H9 (cell line): ENCODE results near the gene ELAVL4. TPM values are rescaled to one million over a fixed set of nuclear protein-coding genes. Genes with fewer than 3 reads are reported as not detected.

Experiments
- DNase-seq: peaks from one replicate; pipeline ENCODE4 v3.0.0-alpha.2; 2017
- H2AFZ ChIP-seq: one replicate; pipeline ENCODE4 v1.6.1; 2013; ENCODE audit warnings: mild to moderate bottlenecking, low read length, control low read depth, moderate library complexity
- H2AK5ac ChIP-seq: 2 replicates; pipeline ENCODE4 v1.6.1; 2013; ENCODE audit warnings: low read length, control low read depth, mixed read lengths; ENCODE audit not compliant: insufficient read length
- H2BK120ac ChIP-seq: one replicate; pipeline ENCODE4 v1.6.1; 2013; ENCODE audit warnings: low read depth, mild to moderate bottlenecking, low read length, control low read depth, inconsistent platforms; ENCODE audit not compliant: poor library complexity, severe bottlenecking
- H2BK12ac ChIP-seq: 2 replicates; pipeline ENCODE4 v1.6.1; 2013; ENCODE audit warnings: low read length, control low read depth, mixed read lengths, low read depth; ENCODE audit not compliant: insufficient read length
- H2BK15ac ChIP-seq: 2 replicates; pipeline ENCODE4 v1.6.1; 2013; ENCODE audit warnings: low read depth, low read length, control low read depth
- H2BK20ac ChIP-seq: one replicate; pipeline ENCODE4 v1.6.1; 2013; ENCODE audit warnings: low read depth, mild to moderate bottlenecking, low read length, control low read depth, inconsistent platforms; ENCODE audit not compliant: poor library complexity, severe bottlenecking
- H2BK5ac ChIP-seq: 2 replicates; pipeline ENCODE4 v1.6.1; 2013; ENCODE audit warnings: low read length, control low read depth, mixed read lengths; ENCODE audit not compliant: insufficient read length
- H3K14ac ChIP-seq: 2 replicates; pipeline ENCODE4 v1.6.1; 2013; ENCODE audit warnings: low read length, control low read depth; ENCODE audit not compliant: insufficient read depth
- H3K18ac ChIP-seq: 2 replicates; pipeline ENCODE4 v1.6.1; 2013; ENCODE audit warnings: low read depth, mild to moderate bottlenecking, mixed read lengths, low read length, control low read depth; ENCODE audit not compliant: insufficient read length
- H3K23ac ChIP-seq: 2 replicates; pipeline ENCODE4 v1.6.1; 2013; ENCODE audit warnings: low read length, control low read depth, mixed read lengths, low read depth; ENCODE audit not compliant: insufficient read length
- H3K23me2 ChIP-seq: 2 replicates; pipeline ENCODE4 v1.6.1; 2013; ENCODE audit warnings: low read depth, mild to moderate bottlenecking, mixed read lengths, low read length, control low read depth; ENCODE audit not compliant: insufficient read length, poor library complexity, severe bottlenecking
- H3K27ac ChIP-seq: 2 replicates; pipeline ENCODE4 v1.5.1; 2013; ENCODE audit warnings: low read length, control low read depth, mixed read lengths, low read depth; ENCODE audit not compliant: insufficient read length
- H3K27me3 ChIP-seq: 2 replicates; pipeline ENCODE4 v1.6.1; 2013; ENCODE audit warnings: low read length, control low read depth, inconsistent platforms; ENCODE audit not compliant: insufficient read depth
- H3K4ac ChIP-seq: 2 replicates; pipeline ENCODE4 v1.6.1; 2013; ENCODE audit warnings: low read depth, mild to moderate bottlenecking, control low read depth, inconsistent platforms, low read length, moderate library complexity
- H3K4me1 ChIP-seq: 2 replicates; pipeline ENCODE4 v1.6.1; 2013; ENCODE audit warnings: low read length, control low read depth, inconsistent platforms; ENCODE audit not compliant: insufficient read depth
- H3K4me2 ChIP-seq: 2 replicates; pipeline ENCODE4 v1.6.1; 2013; ENCODE audit warnings: low read length, control low read depth, mixed read lengths; ENCODE audit not compliant: insufficient read length, insufficient read depth
- H3K56ac ChIP-seq: 2 replicates; pipeline ENCODE4 v1.6.1; 2013; ENCODE audit warnings: low read depth, mild to moderate bottlenecking, mixed read lengths, low read length, control low read depth; ENCODE audit not compliant: insufficient read length
- H3K79me1 ChIP-seq: 2 replicates; pipeline ENCODE4 v1.6.1; 2013; ENCODE audit warnings: low read depth, mild to moderate bottlenecking, moderate library complexity, low read length, control low read depth, inconsistent platforms; ENCODE audit not compliant: insufficient read depth, poor library complexity, severe bottlenecking
- H3K79me2 ChIP-seq: 2 replicates; pipeline ENCODE4 v1.6.1; 2013; ENCODE audit warnings: low read length, control low read depth, inconsistent platforms; ENCODE audit not compliant: insufficient read depth
- H3K9ac ChIP-seq: 2 replicates; pipeline ENCODE4 v1.6.1; 2013; ENCODE audit warnings: low read length, control low read depth, mixed read lengths; ENCODE audit not compliant: insufficient read length; ENCODE audit errors: extremely low read depth
- H3K9me3 ChIP-seq: one replicate; pipeline ENCODE4 v1.6.1; 2013; ENCODE audit warnings: low read depth, low read length, inconsistent platforms; ENCODE audit not compliant: control insufficient read depth
- H3T11ph ChIP-seq: one replicate; pipeline ENCODE4 v1.6.1; 2013; ENCODE audit warnings: mild to moderate bottlenecking, low read length, control low read depth, inconsistent platforms
- H4K20me1 ChIP-seq: one replicate; pipeline ENCODE4 v1.6.1; 2013; ENCODE audit not compliant: control insufficient read depth, insufficient read length, insufficient read depth
- H4K5ac ChIP-seq: 2 replicates; pipeline ENCODE4 v1.6.1; 2013; ENCODE audit warnings: low read depth, mild to moderate bottlenecking, mixed read lengths, low read length, control low read depth; ENCODE audit not compliant: insufficient read length
- H4K8ac ChIP-seq: replicated peaks from 2 replicates; pipeline ENCODE4 v1.6.1; 2013; ENCODE audit warnings: low read length, control low read depth, mixed read lengths, low read depth; ENCODE audit not compliant: insufficient read length
- H4K91ac ChIP-seq: 2 replicates; pipeline ENCODE4 v1.6.1; 2013; ENCODE audit warnings: low read depth, mild to moderate bottlenecking, moderate library complexity, mixed read lengths, low read length, control low read depth; ENCODE audit not compliant: insufficient read length
- H3K27ac Mint-ChIP-seq, 3 experiments: 2 replicates in 2 of 3; 3 replicates in 1 of 3; pipeline ENCODE4 v1.8.0; 2020 to 2021; ENCODE audit warnings: mixed read lengths in 3 of 3, mild to moderate bottlenecking in 1 of 3, moderate library complexity in 1 of 3
- H3K27me3 Mint-ChIP-seq: 2 replicates; pipeline ENCODE4 v1.8.0; 2021; ENCODE audit warnings: low read depth, mild to moderate bottlenecking, moderate library complexity, mixed read lengths
- H3K36me3 Mint-ChIP-seq, 3 experiments: 2 replicates in 2 of 3; 3 replicates in 1 of 3; pipeline ENCODE4 v1.8.0; 2020 to 2021; ENCODE audit warnings: low read depth in 3 of 3, mixed read lengths in 3 of 3; ENCODE audit not compliant: insufficient read depth in 1 of 3
- H3K4me1 Mint-ChIP-seq, 2 experiments: 2 replicates each; pipeline ENCODE4 v1.8.0; 2020; ENCODE audit warnings: mixed read lengths in 2 of 2
- H3K4me3 Mint-ChIP-seq, 2 experiments: 2 replicates in 1 of 2; 3 replicates in 1 of 2; pipeline ENCODE4 v1.8.0; 2020 to 2021; ENCODE audit warnings: mild to moderate bottlenecking in 2 of 2, mixed read lengths in 2 of 2, moderate library complexity in 1 of 2
- H3K9me3 Mint-ChIP-seq, 2 experiments: 2 replicates in 1 of 2; 3 replicates in 1 of 2; pipeline ENCODE4 v1.8.0; 2020; ENCODE audit warnings: mild to moderate bottlenecking in 2 of 2, mixed read lengths in 2 of 2, moderate library complexity in 1 of 2
- CTCF ChIP-seq: fragments of 200-600 bp; sonication (generic); conservative IDR thresholded peaks from 3 replicates; pipeline ENCODE4 v1.8.0; 2021; ENCODE audit warnings: antibody characterized with exemption, mild to moderate bottlenecking
- WGBS: extraction: QIAGEN DNeasy Blood & Tissue Kit; methylation state at CpG from one replicate; pipeline ENCODE4 v1.1.7; 2013; ENCODE audit warnings: missing lambda C conversion rate, low lambda C conversion rate, mixed read lengths; ENCODE audit not compliant: insufficient read length; ENCODE audit errors: extremely low coverage; 5-methylcytosine and 5-hydroxymethylcytosine counted together
- total RNA-seq: library from RNA; stranded (reverse); gene quantifications from 2 replicates; pipeline ENCODE4 v1.2.1, GENCODE V29; 2021

Gene ELAVL4
- total RNA-seq, 1 experiment from 2014 or later = not detected

- Histone ChIP-seq H2AK5ac (no peak overlapping the region), H4K8ac (no peak overlapping the region), H3K23ac (no peak overlapping the region), H3K4ac (no peak overlapping the region), H3K27ac (no peak overlapping the region), H3K9ac (no peak overlapping the region), H2AFZ (no peak overlapping the region), H3K79me2 (no peaks in the 10 kb centered on the region), H2BK12ac (no peak overlapping the region), H2BK15ac (no peak overlapping the region), H4K5ac (no peak overlapping the region), H3K79me1 (no peaks in the 10 kb centered on the region), H3K27me3 (no peaks in the 10 kb centered on the region), H3T11ph (no peak overlapping the region), H2BK5ac (no peak overlapping the region), H3K9me3 (no peaks in the 10 kb centered on the region), H3K4me2 (no peak overlapping the region), H4K91ac (no peak overlapping the region), H3K23me2 (no peaks in the 10 kb centered on the region), H4K20me1 (no peaks in the 10 kb centered on the region), H3K18ac (no peak overlapping the region), H3K56ac (no peak overlapping the region), H2BK120ac (no peak overlapping the region), H2BK20ac (no peak overlapping the region), H3K4me1 (no peaks in the 10 kb centered on the region), H3K14ac (no peak overlapping the region)
- Mint-ChIP-seq H3K4me1 (no peaks in the 10 kb centered on the region), H3K36me3 (peaks cover 0 to 37% (median 0%) of the 10 kb centered on the region in 3 experiments; a peak in 2 of 7 replicates), H3K27me3 (no peaks in the 10 kb centered on the region), H3K27ac (no peak overlapping the region; a peak in 1 of 7 replicates), H3K9me3 (peaks cover 6 to 79% of the 10 kb centered on the region in 2 experiments; a peak in 4 of 5 replicates), H3K4me3 (no peak overlapping the region)
- TF ChIP-seq CTCF = no peak
- WGBS = no CpG with 5 or more reads among the region's 5 CpGs
- DNase-seq = no peak
These were observed 135.2 kb downstream of the ELAVL4 start for GRCh38 chr1:50243939-50244338.
